HG03460 (cell line): ENCODE data around the gene ATP13A4.
"Not testable (repeated sequence)": the region's sequence is repeated elsewhere in the genome, so short reads cannot be mapped to it uniquely, and the experiment has no call there.

Experiments
- ATAC-seq: cut with Tn5 transposase; IDR thresholded peaks from one replicate; pipeline ENCODE4 v1.9.1; 2021; ENCODE audit not compliant: unreplicated experiment

ATP13A4 gene

GRCh38 chr3:193559100-193559499 is 4.4 kb upstream of the ATP13A4 start:
- no peak for ATAC-seq

GRCh38 chr3:193556841-193557240 is 2.1 kb upstream of the ATP13A4 start:
- no peak for ATAC-seq

- no peak for ATAC-seq
Measured at GRCh38 chr3:193553586-193553985, 1.1 kb downstream of the ATP13A4 start.

GRCh38 chr3:193552923-193553322 is 1.8 kb downstream of the ATP13A4 start:
- ATAC-seq: no peak

- ATAC-seq: no peak
Measured at GRCh38 chr3:193548406-193548805, 6.3 kb downstream of the ATP13A4 start.

GRCh38 chr3:193546129-193546528 is 8.6 kb downstream of the ATP13A4 start:
- no peak for ATAC-seq

GRCh38 chr3:193545304-193545703 is 9.4 kb downstream of the ATP13A4 start:
- ATAC-seq: no peak

- no peak for ATAC-seq
Measured at GRCh38 chr3:193544289-193544688, 10.4 kb downstream of the ATP13A4 start.

GRCh38 chr3:193530231-193531165 is 24.2 kb downstream of the ATP13A4 start:
- no peak for ATAC-seq

- ATAC-seq: not testable (repeated sequence)
Measured at GRCh38 chr3:193526085-193526484, 28.6 kb downstream of the ATP13A4 start.

- ATAC-seq: no peak
Measured at GRCh38 chr3:193522473-193522872, 32.2 kb downstream of the ATP13A4 start.

GRCh38 chr3:193520738-193521137 is 34.0 kb downstream of the ATP13A4 start:
- ATAC-seq: no peak

- ATAC-seq: no peak
Measured at GRCh38 chr3:193515966-193516365, 38.7 kb downstream of the ATP13A4 start.

GRCh38 chr3:193510154-193510553 is 44.5 kb downstream of the ATP13A4 start:
- ATAC-seq: no peak

GRCh38 chr3:193509103-193509965 is 45.4 kb downstream of the ATP13A4 start:
- ATAC-seq: no peak

GRCh38 chr3:193508108-193508507 is 46.6 kb downstream of the ATP13A4 start:
- ATAC-seq: no peak

- ATAC-seq: no peak
Measured at GRCh38 chr3:193507566-193507965, 47.1 kb downstream of the ATP13A4 start.

GRCh38 chr3:193506921-193507320 is 47.8 kb downstream of the ATP13A4 start:
- ATAC-seq: no peak

GRCh38 chr3:193502871-193503270 is 51.8 kb downstream of the ATP13A4 start:
- no peak for ATAC-seq

- ATAC-seq: no peak
Measured at GRCh38 chr3:193499801-193500485, 54.8 kb downstream of the ATP13A4 start.

- no peak for ATAC-seq
Measured at GRCh38 chr3:193499136-193499770, 55.4 kb downstream of the ATP13A4 start.
